ENCODE data around the gene CDH12.
A peak's percentile ranks its signal among the peaks of the same experiment; 100 is the strongest.

CDH12 gene

GRCh38 chr5:22892441-22892840 is 39.3 kb upstream of the CDH12 start:
- no peak for TF ChIP-seq CEBPB (IDR thresholded peaks at IDR 0.05)
- TF ChIP-seq EGR1 (IDR thresholded peaks at IDR 0.05): no peak
- no peak for TF ChIP-seq TEAD4 (IDR thresholded peaks at IDR 0.05)
- no peak for TF ChIP-seq USF1 (IDR thresholded peaks at IDR 0.05)
- no peak for TF ChIP-seq NFIC (IDR thresholded peaks at IDR 0.05)
- TF ChIP-seq CREB1 (IDR thresholded peaks at IDR 0.05; ENCODE audit: low read depth): no peak
- TF ChIP-seq MAX (IDR thresholded peaks at IDR 0.05): no peak
- no peak for TF ChIP-seq TCF12 (IDR thresholded peaks at IDR 0.05; ENCODE audit: low read depth)
- no peak for TF ChIP-seq YY1 (IDR thresholded peaks at IDR 0.05; ENCODE audit: low read depth)
- no peak for TF ChIP-seq TAF1 (IDR thresholded peaks at IDR 0.05; ENCODE audit: low read depth)
- no peak for TF ChIP-seq RAD21 (IDR thresholded peaks at IDR 0.05; ENCODE audit: low read depth)
- TF ChIP-seq ZBTB7A (IDR thresholded peaks at IDR 0.05; ENCODE audit: low read depth): no peak
- no peak for TF ChIP-seq REST (IDR thresholded peaks at IDR 0.05; ENCODE audit: low read depth)
- no peak for TF ChIP-seq EP300 (IDR thresholded peaks at IDR 0.05; ENCODE audit: borderline replicate concordance)
- no peak for TF ChIP-seq FOXM1 (IDR thresholded peaks at IDR 0.05; ENCODE audit: borderline replicate concordance, low read depth)

GRCh38 chr5:22889720-22890119 is 36.6 kb upstream of the CDH12 start:
- peak; percentile 26; the same call in 1 of the 2 replicates for TF ChIP-seq RAD21 (IDR thresholded peaks at IDR 0.05; ENCODE audit: low read depth)
- no peak for TF ChIP-seq REST (IDR thresholded peaks at IDR 0.05; ENCODE audit: low read depth)
- no peak for TF ChIP-seq NFIC (IDR thresholded peaks at IDR 0.05)
- no peak for TF ChIP-seq FOXM1 (IDR thresholded peaks at IDR 0.05; ENCODE audit: borderline replicate concordance, low read depth)
- no peak for TF ChIP-seq TCF12 (IDR thresholded peaks at IDR 0.05; ENCODE audit: low read depth)

GRCh38 chr5:22887566-22887965 is 34.4 kb upstream of the CDH12 start:
- TF ChIP-seq EP300 (IDR thresholded peaks at IDR 0.05; ENCODE audit: borderline replicate concordance) (no peak), YY1 (IDR thresholded peaks at IDR 0.05; ENCODE audit: low read depth) (no peak), FOXM1 (IDR thresholded peaks at IDR 0.05; ENCODE audit: borderline replicate concordance, low read depth) (no peak), ZBTB7A (IDR thresholded peaks at IDR 0.05; ENCODE audit: low read depth) (no peak), USF1 (IDR thresholded peaks at IDR 0.05) (no peak), TCF12 (IDR thresholded peaks at IDR 0.05; ENCODE audit: low read depth) (no peak), MAX (IDR thresholded peaks at IDR 0.05) (no peak), CREB1 (IDR thresholded peaks at IDR 0.05; ENCODE audit: low read depth) (no peak), NFIC (IDR thresholded peaks at IDR 0.05) (no peak), EGR1 (IDR thresholded peaks at IDR 0.05) (no peak)

- TF ChIP-seq RAD21 (IDR thresholded peaks at IDR 0.05; ENCODE audit: low read depth): no peak
- no peak for TF ChIP-seq YY1 (IDR thresholded peaks at IDR 0.05; ENCODE audit: low read depth)
- TF ChIP-seq USF1 (IDR thresholded peaks at IDR 0.05): no peak
- TF ChIP-seq TEAD4 (IDR thresholded peaks at IDR 0.05): no peak
- TF ChIP-seq NFIC (IDR thresholded peaks at IDR 0.05): no peak
- TF ChIP-seq MAX (IDR thresholded peaks at IDR 0.05): no peak
- no peak for TF ChIP-seq FOXM1 (IDR thresholded peaks at IDR 0.05; ENCODE audit: borderline replicate concordance, low read depth)
- no peak for TF ChIP-seq ZBTB7A (IDR thresholded peaks at IDR 0.05; ENCODE audit: low read depth)
Measured at GRCh38 chr5:22855824-22856223, 2.7 kb upstream of the CDH12 start.

GRCh38 chr5:22850981-22851380 is 2.2 kb downstream of the CDH12 start:
- TF ChIP-seq RAD21 (IDR thresholded peaks at IDR 0.05; ENCODE audit: low read depth) (no peak), CREB1 (IDR thresholded peaks at IDR 0.05; ENCODE audit: low read depth) (no peak), CEBPB (IDR thresholded peaks at IDR 0.05) (no peak)

- TF ChIP-seq RAD21 (IDR thresholded peaks at IDR 0.05; ENCODE audit: low read depth): no peak
- no peak for TF ChIP-seq YY1 (IDR thresholded peaks at IDR 0.05; ENCODE audit: low read depth)
- TF ChIP-seq TCF12 (IDR thresholded peaks at IDR 0.05; ENCODE audit: low read depth): no peak
- no peak for TF ChIP-seq CEBPB (IDR thresholded peaks at IDR 0.05)
- no peak for TF ChIP-seq FOXM1 (IDR thresholded peaks at IDR 0.05; ENCODE audit: borderline replicate concordance, low read depth)
- no peak for TF ChIP-seq TEAD4 (IDR thresholded peaks at IDR 0.05)
- TF ChIP-seq EP300 (IDR thresholded peaks at IDR 0.05; ENCODE audit: borderline replicate concordance): no peak
- no peak for TF ChIP-seq ZBTB7A (IDR thresholded peaks at IDR 0.05; ENCODE audit: low read depth)
- no peak for TF ChIP-seq TAF1 (IDR thresholded peaks at IDR 0.05; ENCODE audit: low read depth)
- no peak for TF ChIP-seq NFIC (IDR thresholded peaks at IDR 0.05)
Measured at GRCh38 chr5:22846693-22847092, 6.5 kb downstream of the CDH12 start.
